Keratinocyte (primary cell): ENCODE results near the gene WBP1. TPM values are rescaled to one million over a fixed set of nuclear protein-coding genes. Genes with fewer than 3 reads are reported as not detected.

Experiments
- DNase-seq: peaks from one replicate; pipeline ENCODE4 v3.0.0-alpha.2; 2011; ENCODE audit warnings: low read depth, missing footprints, low spot score
- FAIRE-seq: peaks from 2 replicates; lab custom pipeline; 2011; peaks lifted over from hg19 to GRCh38; lab: Jason Lieb, UNC
- H2AFZ ChIP-seq: 2 replicates; pipeline ENCODE4 v1.6.0; 2012; ENCODE audit warnings: low read length, control low read depth, inconsistent platforms; ENCODE audit not compliant: control insufficient read depth
- H3K27ac ChIP-seq: 2 replicates; pipeline ENCODE4 v1.5.1; 2011; ENCODE audit warnings: low read length; ENCODE audit not compliant: control insufficient read depth, insufficient read depth
- H3K27me3 ChIP-seq: 3 replicates; pipeline ENCODE4 v1.6.0; 2011; ENCODE audit warnings: low read length; ENCODE audit not compliant: control insufficient read depth, insufficient read depth; ENCODE audit errors: extremely low read depth
- H3K36me3 ChIP-seq, 2 experiments: 2 replicates in 1 of 2; 3 replicates in 1 of 2; pipeline ENCODE4 v1.5.1; 2011; ENCODE audit warnings: low read length in 2 of 2, mild to moderate bottlenecking in 1 of 2; ENCODE audit not compliant: control insufficient read depth in 2 of 2, insufficient read depth in 2 of 2; ENCODE audit errors: extremely low read depth in 1 of 2
- H3K4me1 ChIP-seq: 3 replicates; pipeline ENCODE4 v1.5.1; 2011; ENCODE audit warnings: low read length; ENCODE audit not compliant: control insufficient read depth, insufficient read depth; ENCODE audit errors: extremely low read depth
- H3K4me2 ChIP-seq: 3 replicates; pipeline ENCODE4 v1.6.0; 2011; ENCODE audit warnings: low read depth, low read length; ENCODE audit not compliant: control insufficient read depth, insufficient read depth; ENCODE audit errors: extremely low read depth
- H3K4me3 ChIP-seq, 3 experiments: fragments of 200-600 bp in 1 of 3; sonication (generic) in 1 of 3; 2 replicates in 2 of 3; 3 replicates in 1 of 3; pipeline ENCODE4 v1.5.1; 2011 to 2016; ENCODE audit warnings: low read length in 3 of 3, mild to moderate bottlenecking in 3 of 3, control low read depth in 2 of 3, inconsistent platforms in 1 of 3, low read depth in 1 of 3, mixed read lengths in 1 of 3, mixed run types in 1 of 3, moderate library complexity in 1 of 3; ENCODE audit not compliant: control insufficient read depth in 2 of 3, insufficient read depth in 2 of 3; ENCODE audit errors: extremely low read depth in 1 of 3
- H3K79me2 ChIP-seq: 2 replicates; pipeline ENCODE4 v1.6.0; 2012; ENCODE audit warnings: low read length; ENCODE audit not compliant: control insufficient read depth, insufficient read depth
- H3K9ac ChIP-seq: 3 replicates; pipeline ENCODE4 v1.6.0; 2011; ENCODE audit warnings: low read length; ENCODE audit not compliant: control insufficient read depth, insufficient read depth; ENCODE audit errors: extremely low read depth
- H3K9me1 ChIP-seq: 3 replicates; pipeline ENCODE4 v1.6.0; 2011; ENCODE audit warnings: low read length; ENCODE audit not compliant: control insufficient read depth, insufficient read depth; ENCODE audit errors: extremely low read depth
- H3K9me3 ChIP-seq: 2 replicates; pipeline ENCODE4 v1.5.1; 2012; ENCODE audit warnings: low read depth, low read length; ENCODE audit not compliant: control insufficient read depth
- H4K20me1 ChIP-seq: 3 replicates; pipeline ENCODE4 v1.6.0; 2011; ENCODE audit warnings: low read length; ENCODE audit not compliant: control insufficient read depth, insufficient read depth; ENCODE audit errors: extremely low read depth
- CTCF ChIP-seq, 3 experiments: IDR thresholded peaks in 1 of 3; conservative IDR thresholded peaks in 1 of 3; optimal IDR thresholded peaks in 1 of 3; 2 replicates in 2 of 3; 3 replicates in 1 of 3; pipeline versions ENCODE3 to v1.5.1; 2011; ENCODE audit warnings: low read length in 3 of 3, mild to moderate bottlenecking in 3 of 3, moderate library complexity in 2 of 3, control low read depth in 1 of 3, inconsistent platforms in 1 of 3; ENCODE audit not compliant: insufficient read depth in 2 of 3; ENCODE audit errors: extremely low read depth in 1 of 3
- EZH2 ChIP-seq: IDR thresholded peaks from one replicate; pipeline ENCODE4 v1.6.1; 2012; ENCODE audit warnings: inconsistent platforms, mild to moderate bottlenecking, low read length, moderate library complexity
- dilution Hi-C: fragments of 300-500 bp; cut with MboI; formaldehyde crosslinking; loops from one replicate; pipeline ENCODE4 v1.7.0; 2020; ENCODE audit warnings: low sequenced_read_pairs; ENCODE audit not compliant: extremely low pct_ligation_motif_present
- polyA plus RNA-seq, 5 experiments: library from polyadenylated mRNA; depleted of rRNA in 3 of 5; stranded (reverse) in 3 of 5; stranded (forward) in 1 of 5; unstranded in 1 of 5; fragments of >200 nt; gene quantifications; 1 replicate in 1 of 5; 2 replicates in 3 of 5; 3 replicates in 1 of 5; pipeline versions ENCODE4 v1.2.1 to v1.2.3, GENCODE V29; 2011 to 2012; ENCODE audit warnings: missing spikeins in 2 of 5, low read depth in 1 of 5, low replicate concordance in 1 of 5

WBP1 gene
- polyA plus RNA-seq, 1 donor (not counting 4 experiments of a cell fraction or from before 2014, with no cell fraction given) = 75.5 TPM

DNA sequence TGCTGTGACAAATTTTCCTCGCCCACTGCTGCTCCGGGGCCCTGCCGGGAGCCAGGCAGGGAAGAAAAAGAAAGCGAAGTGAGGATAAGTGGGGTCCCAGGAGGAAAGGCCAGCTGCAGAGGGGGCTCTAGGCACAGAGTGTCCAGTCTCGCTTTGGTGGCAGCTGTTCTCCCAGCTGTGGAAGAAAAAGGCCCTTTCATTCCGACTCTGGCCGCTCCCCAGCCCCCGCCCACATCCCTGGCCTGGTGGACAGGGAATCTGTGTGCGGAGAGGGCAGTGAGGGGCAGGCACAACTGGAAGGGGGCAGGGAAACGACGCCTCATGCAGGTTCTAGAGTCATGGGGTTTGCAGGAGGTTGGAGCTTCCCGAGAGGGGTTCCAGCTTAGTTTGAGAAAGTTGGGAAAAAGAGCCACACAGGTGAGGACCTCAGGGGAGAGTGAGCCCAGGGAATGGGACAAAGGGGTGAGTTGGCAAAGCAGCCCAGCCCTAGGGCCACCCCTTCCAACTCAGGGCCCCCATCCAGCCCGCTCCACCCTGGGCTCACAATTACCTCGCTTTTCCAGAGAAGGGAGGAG, 18.3 kb upstream of the WBP1 start:
- Histone ChIP-seq H2AFZ (no peak overlapping the region), H3K9me1 (peaks cover 8% of the 10 kb centered on the region), H3K9ac (peak overlapping the region; percentile 98), H3K4me1 (peaks cover 35% of the 10 kb centered on the region), H3K79me2 (peaks cover 70% of the 10 kb centered on the region), H3K4me2 (peak overlapping the region; percentile 84), H3K4me3 (peak overlapping the region; percentile 74 to 98 (median 78)), H3K27ac (peak overlapping the region; percentile 93), H4K20me1 (peaks cover 23% of the 10 kb centered on the region), H3K27me3 (no peaks in the 10 kb centered on the region), H3K36me3 (peaks cover 14 to 42% of the 10 kb centered on the region in 2 experiments), H3K9me3 (no peaks in the 10 kb centered on the region)
- dilution Hi-C loops = no loop called here
- FAIRE-seq = no peak
- no peak for DNase-seq
- no peak for TF ChIP-seq EZH2
- TF ChIP-seq CTCF (optimal IDR thresholded peaks at IDR 0.05 in 1 of 3, IDR thresholded peaks at IDR 0.05 in 1 of 3, conservative IDR thresholded peaks at IDR 0.05 in 1 of 3; ENCODE audit: extremely low read depth in 1 of 3, insufficient read depth in 2 of 3, low read length in 3 of 3) = no peak

DNA sequence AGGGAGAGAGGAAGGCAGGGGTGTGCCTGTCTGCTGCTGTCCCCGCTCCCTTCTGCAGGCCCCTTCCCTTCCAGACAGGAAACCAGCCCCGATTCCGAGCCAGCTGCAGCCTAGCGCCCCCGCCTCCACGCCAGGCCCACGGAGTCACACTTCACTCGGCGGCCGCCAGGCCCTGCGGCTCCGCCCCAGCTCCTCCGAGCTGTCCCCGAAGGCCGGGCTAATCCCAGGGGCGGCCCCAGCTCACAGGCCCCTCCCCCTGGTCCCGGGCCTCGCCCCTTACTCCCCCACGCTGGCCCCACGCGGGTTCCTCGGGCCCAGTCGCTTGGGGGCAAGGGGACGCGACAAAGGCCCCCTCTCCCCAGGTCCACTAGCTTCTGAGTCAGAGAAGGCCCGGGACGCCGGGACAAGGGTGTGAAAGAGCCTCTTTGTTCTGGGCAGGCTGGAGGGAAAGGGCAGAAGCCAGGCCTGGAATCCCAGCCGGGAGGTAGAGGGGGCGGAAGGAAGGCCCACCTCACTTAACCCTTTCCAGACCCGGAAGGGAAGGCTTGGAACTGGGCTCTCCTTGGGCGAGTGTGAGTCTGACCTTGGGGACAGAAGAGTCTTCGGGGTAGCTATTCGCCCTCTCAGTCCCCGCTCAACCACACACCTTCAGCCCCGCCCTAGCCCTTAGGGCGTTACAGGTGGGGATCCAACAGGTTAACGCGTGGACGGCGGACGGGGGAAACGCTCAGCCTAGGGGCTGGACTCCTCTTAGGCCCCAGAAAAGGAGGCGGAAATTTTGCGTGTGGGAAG, 17.7 kb upstream of the WBP1 start:
- peak overlapping the region; percentile 74 to 98 (median 78) for H3K4me3 ChIP-seq
- peak overlapping the region; percentile 84 for H3K4me2 ChIP-seq
- no peaks in the 10 kb centered on the region for H3K27me3 ChIP-seq
- H3K9me1 ChIP-seq = peaks cover 4% of the 10 kb centered on the region
- peak overlapping the region; percentile 93 for H3K27ac ChIP-seq
- FAIRE-seq (no peak), DNase-seq (no peak)
- dilution Hi-C loops = no loop called here
- TF ChIP-seq EZH2 = no peak
- TF ChIP-seq CTCF (optimal IDR thresholded peaks at IDR 0.05 in 1 of 3, IDR thresholded peaks at IDR 0.05 in 1 of 3, conservative IDR thresholded peaks at IDR 0.05 in 1 of 3; ENCODE audit: extremely low read depth in 1 of 3, insufficient read depth in 2 of 3, low read length in 3 of 3) = peak in 2 of 3 experiments; percentile 13 to 28
- peaks cover 34% of the 10 kb centered on the region for H3K4me1 ChIP-seq
- no peaks in the 10 kb centered on the region for H3K9me3 ChIP-seq
- peaks cover 13 to 35% of the 10 kb centered on the region in 2 experiments for H3K36me3 ChIP-seq
- H4K20me1 ChIP-seq = peaks cover 16% of the 10 kb centered on the region
- H3K79me2 ChIP-seq = peaks cover 63% of the 10 kb centered on the region
- peak overlapping the region; percentile 37 for H2AFZ ChIP-seq
- peak overlapping the region; percentile 98 for H3K9ac ChIP-seq
